Cardiac atrium fibroblast (primary cell): ENCODE data around the gene MIER2. TPM values are rescaled to one million over a fixed set of nuclear protein-coding genes. Genes with fewer than 3 reads are reported as not detected.

Experiments used
- total RNA-seq: library from RNA; depleted of rRNA; stranded (reverse); fragments of >200 nt; gene quantifications from 2 replicates; pipeline ENCODE4 v1.2.3, GENCODE V29; 2015

MIER2 gene, protein sequence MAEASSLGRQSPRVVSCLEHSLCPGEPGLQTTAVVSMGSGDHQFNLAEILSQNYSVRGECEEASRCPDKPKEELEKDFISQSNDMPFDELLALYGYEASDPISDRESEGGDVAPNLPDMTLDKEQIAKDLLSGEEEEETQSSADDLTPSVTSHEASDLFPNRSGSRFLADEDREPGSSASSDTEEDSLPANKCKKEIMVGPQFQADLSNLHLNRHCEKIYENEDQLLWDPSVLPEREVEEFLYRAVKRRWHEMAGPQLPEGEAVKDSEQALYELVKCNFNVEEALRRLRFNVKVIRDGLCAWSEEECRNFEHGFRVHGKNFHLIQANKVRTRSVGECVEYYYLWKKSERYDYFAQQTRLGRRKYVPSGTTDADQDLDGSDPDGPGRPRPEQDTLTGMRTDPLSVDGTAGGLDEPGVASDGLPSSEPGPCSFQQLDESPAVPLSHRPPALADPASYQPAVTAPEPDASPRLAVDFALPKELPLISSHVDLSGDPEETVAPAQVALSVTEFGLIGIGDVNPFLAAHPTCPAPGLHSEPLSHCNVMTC
- 7.8 and 9.0 TPM in 2 replicates for total RNA-seq

DNA sequence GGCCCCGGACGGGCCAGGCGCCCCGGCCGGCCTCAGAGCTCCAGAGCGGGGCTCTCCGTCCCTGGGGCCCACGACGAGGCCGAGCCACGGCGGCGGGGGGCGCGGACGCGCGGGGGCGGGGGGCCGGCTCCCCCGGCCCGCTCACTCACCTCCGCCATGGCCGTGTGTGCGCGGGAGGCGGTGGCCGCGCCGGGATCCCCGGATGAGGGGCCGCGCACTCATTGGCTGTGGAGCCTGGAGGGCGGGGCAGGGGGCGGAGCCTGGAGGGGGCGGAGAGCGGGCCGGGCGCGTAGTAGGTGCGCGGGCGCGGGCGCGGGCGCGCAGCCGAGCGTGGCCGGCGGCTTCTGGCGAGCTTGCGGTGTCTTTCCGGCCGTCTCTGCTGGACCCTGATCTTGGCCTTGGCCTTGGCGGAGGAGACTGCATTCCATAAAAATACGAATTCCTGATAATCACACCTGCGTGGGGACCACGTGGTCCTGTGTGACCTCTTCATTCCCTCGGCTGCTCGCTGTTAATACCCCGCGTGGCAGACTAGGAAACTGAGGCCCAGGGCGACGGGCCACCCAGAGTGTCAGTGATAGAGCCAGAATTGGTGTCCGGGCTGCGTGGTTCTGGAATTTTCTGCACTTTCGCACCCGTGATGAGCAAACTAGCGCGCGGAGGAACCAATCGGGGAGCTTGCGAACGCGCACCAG lies at the start of gene MIER2:
MIER2 (minus strand) TSS at position 172 of the 695 bp plus-strand sequence; CDS start at position 158, 14 bp downstream.

DNA sequence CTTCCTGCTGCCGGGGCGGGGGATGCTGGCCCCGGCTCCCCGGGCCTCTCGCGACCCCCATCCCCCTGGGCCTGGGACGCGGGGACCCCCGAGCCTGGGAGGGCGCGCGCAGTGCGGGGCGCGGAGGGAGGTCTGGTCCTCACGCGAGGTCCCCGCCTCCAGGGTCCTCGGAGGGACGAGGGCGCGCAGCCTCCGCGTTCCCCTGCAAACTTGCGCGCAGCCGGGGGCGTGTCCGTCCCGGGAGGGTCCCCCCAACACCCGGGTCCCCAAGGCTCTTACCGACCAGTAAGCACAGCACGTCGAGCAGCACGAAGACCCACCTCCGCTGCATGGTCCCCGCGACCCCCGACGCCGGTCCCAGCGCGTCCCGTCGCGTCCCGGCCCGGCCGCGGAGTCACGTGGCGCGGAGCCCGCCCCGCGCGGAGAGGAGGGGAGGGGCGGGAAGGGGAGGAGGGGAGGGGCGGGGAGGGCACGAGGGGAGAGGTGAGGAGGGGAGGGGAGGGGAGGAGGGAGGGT lies 53.5 kb downstream of the MIER2 start, which contains the start of gene PLPP2:
PLPP2 (minus strand) TSS at position 398 of the 516 bp plus-strand sequence; CDS start at position 331, 67 bp downstream.

Other genes starting within 250 kb of the MIER2 start
- gene OR4F17, start 237.7 kb downstream of the MIER2 start, total RNA-seq, result not detected in 2 replicates
- 1.4 TPM in 1 of 2 replicates, not detected in the other for gene PLPP2, start 53.4 kb downstream of the MIER2 start, total RNA-seq
- gene C2CD4C, start 64.4 kb upstream of the MIER2 start, total RNA-seq, result not detected in 2 replicates
- gene SHC2, start 116.2 kb upstream of the MIER2 start, total RNA-seq, result 0.32 and 0.54 TPM in 2 replicates
- not detected in 2 replicates for gene MADCAM1, start 151.7 kb upstream of the MIER2 start, total RNA-seq
- gene TPGS1, start 162.7 kb upstream of the MIER2 start, total RNA-seq, result 28.5 and 35.2 TPM in 2 replicates
- 65.9 and 77.4 TPM in 2 replicates for gene CDC34, start 187.0 kb upstream of the MIER2 start, total RNA-seq
- not detected in 2 replicates for gene GZMM, start 199.3 kb upstream of the MIER2 start, total RNA-seq
- gene BSG, start 227.8 kb upstream of the MIER2 start, total RNA-seq, result 919 and 936 TPM in 2 replicates
- gene HCN2, start 245.1 kb upstream of the MIER2 start, total RNA-seq, result 4.2 and 5.6 TPM in 2 replicates